Fibroblast of villous mesenchyme (primary cell): ENCODE measurements around the gene TNPO2. TPM values are rescaled to one million over a fixed set of nuclear protein-coding genes. Genes with fewer than 3 reads are reported as not detected.
A peak's percentile ranks its signal among the peaks of the same experiment; 100 is the strongest.

Experiments
- DNase-seq: peaks from one replicate; pipeline ENCODE4 v3.0.0-alpha.2; 2010; ENCODE audit warnings: low read depth
- H3K4me3 ChIP-seq: 2 replicates; pipeline ENCODE4 v1.5.1; 2011; ENCODE audit warnings: low read depth, mild to moderate bottlenecking, low read length
- total RNA-seq: library from RNA; depleted of rRNA; stranded (reverse); fragments of >200 nt; gene quantifications from 2 replicates; pipeline ENCODE4 v1.2.3, GENCODE V29; 2012
- TF ChIP-seq, protein P1 (sequence below): IDR thresholded peaks from 2 replicates; pipeline ENCODE4 v1.5.1; 2012; ENCODE audit warnings: low read depth, mild to moderate bottlenecking, low read length; ENCODE audit not compliant: insufficient read depth

Gene TNPO2
- total RNA-seq, 1 donor = 53.1 TPM

DNA sequence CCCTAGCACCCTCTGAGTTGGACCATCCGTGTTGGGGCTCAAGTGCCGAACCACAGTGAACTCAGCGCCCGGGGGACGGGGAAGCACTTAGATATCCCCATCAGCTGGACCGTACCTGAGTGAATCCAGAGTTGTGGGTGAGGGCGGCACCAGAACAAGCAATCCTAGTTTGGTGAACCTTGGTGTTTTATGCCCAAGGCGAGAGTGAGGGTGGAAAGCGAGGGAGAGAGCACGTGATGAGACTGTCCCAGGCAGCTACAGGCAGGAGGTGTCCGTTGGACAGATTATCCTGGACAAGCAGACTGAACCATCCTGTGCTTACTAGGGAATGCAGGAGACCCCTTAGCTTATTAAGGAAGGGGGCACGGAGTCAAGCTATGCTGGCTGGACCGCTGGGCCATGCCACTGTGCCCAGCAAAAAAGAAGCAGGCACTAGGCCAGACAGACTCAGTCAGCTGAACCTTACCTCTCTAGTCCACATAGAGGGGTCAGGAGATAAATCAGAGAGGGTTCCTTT is 14.2 kb upstream of the TNPO2 start:
- no peak for DNase-seq
- TF ChIP-seq, protein P1, sequence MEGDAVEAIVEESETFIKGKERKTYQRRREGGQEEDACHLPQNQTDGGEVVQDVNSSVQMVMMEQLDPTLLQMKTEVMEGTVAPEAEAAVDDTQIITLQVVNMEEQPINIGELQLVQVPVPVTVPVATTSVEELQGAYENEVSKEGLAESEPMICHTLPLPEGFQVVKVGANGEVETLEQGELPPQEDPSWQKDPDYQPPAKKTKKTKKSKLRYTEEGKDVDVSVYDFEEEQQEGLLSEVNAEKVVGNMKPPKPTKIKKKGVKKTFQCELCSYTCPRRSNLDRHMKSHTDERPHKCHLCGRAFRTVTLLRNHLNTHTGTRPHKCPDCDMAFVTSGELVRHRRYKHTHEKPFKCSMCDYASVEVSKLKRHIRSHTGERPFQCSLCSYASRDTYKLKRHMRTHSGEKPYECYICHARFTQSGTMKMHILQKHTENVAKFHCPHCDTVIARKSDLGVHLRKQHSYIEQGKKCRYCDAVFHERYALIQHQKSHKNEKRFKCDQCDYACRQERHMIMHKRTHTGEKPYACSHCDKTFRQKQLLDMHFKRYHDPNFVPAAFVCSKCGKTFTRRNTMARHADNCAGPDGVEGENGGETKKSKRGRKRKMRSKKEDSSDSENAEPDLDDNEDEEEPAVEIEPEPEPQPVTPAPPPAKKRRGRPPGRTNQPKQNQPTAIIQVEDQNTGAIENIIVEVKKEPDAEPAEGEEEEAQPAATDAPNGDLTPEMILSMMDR = no peak
- peak overlapping the region; percentile 99 for H3K4me3 ChIP-seq

DNA sequence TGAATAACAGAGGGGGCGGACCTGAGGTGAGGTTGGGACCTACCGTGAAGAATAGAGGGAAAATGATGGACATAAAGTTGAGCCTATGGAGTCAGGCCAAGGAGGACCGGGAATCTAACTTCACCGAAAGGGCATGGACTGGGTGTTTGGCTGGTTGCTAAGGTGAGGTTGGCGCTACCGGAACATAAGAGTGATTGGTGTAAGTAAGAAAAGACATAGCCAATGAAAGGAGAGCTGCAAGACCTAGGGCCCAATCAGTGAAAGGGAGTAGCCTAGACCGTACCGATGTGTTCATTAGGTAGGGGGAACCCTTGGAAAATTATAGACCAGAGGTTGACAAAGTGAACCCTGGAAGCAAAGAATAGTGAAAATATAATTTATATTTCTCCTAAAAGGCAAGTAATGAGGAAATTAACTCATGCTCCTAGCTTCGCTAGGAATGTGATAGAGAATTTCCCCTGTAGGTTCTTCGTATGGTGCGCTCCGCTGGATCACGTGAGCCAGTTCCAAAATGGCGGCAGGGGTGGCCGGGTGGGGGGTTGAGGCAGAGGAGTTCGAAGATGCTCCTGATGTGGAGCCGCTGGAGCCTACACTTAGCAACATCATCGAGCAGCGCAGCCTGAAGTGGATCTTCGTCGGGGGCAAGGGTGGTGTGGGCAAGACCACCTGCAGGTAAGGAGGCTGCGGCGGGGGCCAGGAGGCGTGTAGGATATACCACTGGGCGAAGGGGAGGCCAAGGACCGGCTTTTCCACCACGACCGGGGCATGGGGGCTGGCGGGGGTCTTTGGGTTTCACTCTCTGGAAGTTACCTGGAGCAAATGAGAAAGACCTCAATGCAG is 13.5 kb upstream of the TNPO2 start, which contains the start of gene GET3:
TSS of gene GET3 (plus strand) at position 503 of the 840 bp plus-strand sequence. CDS start at position 512, 9 bp downstream.
- TF ChIP-seq, protein P1 = no peak
- peak; percentile 100 for DNase-seq
- peak within 1 kb of the TSS; percentile 99 for H3K4me3 ChIP-seq

DNA sequence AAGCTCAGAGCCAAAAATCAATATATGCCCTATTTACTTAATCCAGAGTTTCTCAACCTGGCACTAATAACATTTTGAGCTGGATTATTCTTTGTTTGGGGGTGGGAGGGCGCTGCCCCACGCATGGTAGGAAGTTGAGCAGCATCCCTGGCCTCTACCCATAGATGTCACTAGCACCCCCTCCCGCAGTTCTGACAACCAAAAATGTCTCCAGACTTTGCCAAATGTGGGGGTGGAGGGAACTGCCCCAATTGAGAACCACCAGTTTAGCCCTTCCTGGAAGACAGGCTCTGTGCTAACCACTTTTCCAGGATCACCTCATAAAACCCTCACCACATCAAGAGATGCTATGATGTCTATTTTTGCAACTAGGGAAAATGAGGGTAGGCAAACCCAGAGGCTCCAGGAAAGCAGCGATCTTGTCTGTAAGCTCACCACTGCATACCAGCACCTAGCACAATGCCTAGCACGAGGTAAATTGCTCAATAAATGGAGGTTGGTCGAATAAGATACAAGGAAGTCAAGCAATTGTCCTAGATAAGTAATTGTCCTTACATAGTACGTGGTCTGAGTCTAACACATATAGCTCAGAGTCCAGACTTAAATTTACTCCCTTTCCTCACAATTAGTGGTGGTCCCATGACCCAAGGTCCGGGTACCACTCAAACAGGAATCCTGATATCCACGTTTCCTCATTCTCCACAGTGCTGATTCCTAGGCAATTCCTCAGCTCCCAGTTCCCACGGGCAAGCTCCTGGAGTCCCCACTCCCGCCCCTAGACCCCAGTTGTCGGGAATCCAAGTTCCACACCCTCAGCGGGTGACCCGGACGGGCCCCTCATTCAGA is 9.9 kb upstream of the TNPO2 start:
- H3K4me3 ChIP-seq = peak overlapping the region; percentile 98
- TF ChIP-seq, protein P1 = peak; percentile 41
- DNase-seq = peak; percentile 61

- no peak overlapping the region for H3K4me3 ChIP-seq
- TF ChIP-seq, protein P1 = no peak
- DNase-seq = no peak
These were observed 7.6 kb upstream of the TNPO2 start for GRCh38 chr19:12731337-12731736.

DNA sequence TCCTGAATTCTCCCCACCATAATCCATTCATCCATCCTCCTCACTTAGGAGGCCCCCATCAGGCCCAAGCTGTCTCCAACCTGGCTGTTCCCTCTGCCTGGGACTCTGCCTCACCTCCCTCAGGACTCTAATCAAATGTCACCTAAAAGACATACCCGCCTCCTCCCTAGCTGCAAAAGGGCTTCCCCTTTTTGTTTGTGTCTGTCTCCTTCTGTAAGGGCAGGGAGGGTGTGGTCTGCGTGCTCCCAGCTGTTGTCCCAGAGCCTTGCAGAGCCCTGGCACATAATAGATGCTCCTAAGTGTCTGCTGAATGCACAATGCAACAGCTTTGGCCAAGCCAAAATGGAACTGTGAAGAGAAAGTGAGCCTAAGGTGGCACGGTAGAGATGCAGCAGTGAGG is 6.3 kb upstream of the TNPO2 start:
- no peak overlapping the region for H3K4me3 ChIP-seq
- TF ChIP-seq, protein P1 = no peak
- no peak for DNase-seq

- TF ChIP-seq, protein P1 = no peak
- DNase-seq = no peak
- H3K4me3 ChIP-seq = no peak overlapping the region
These were observed 4.2 kb upstream of the TNPO2 start for GRCh38 chr19:12727745-12728433.
